ENCODE results near the gene ZNF444. TPM values are rescaled to one million over a fixed set of nuclear protein-coding genes. Genes with fewer than 3 reads are reported as not detected.

Gene ZNF444
- polyA plus RNA-seq, 1 donor (not counting 4 experiments of a cell fraction or from before 2014, with no cell fraction given): 9.1 TPM

GRCh38 chr19:56141417-56141993, 418 bp downstream of the ZNF444 start:
- H3K9ac ChIP-seq (ENCODE audit: control insufficient read depth, extremely low read depth, insufficient read depth, low read length): peak overlapping the region; percentile 64
- H3K27me3 ChIP-seq (ENCODE audit: control insufficient read depth, extremely low read depth, insufficient read depth, low read length): no peaks in the 10 kb centered on the region
- peaks cover 3 to 6% of the 10 kb centered on the region in 2 experiments for H3K36me3 ChIP-seq (ENCODE audit: control insufficient read depth in 2 of 2, extremely low read depth in 1 of 2, insufficient read depth in 2 of 2, low read length in 2 of 2)
- peak overlapping the region; percentile 33 for H2AFZ ChIP-seq (ENCODE audit: control insufficient read depth, low read length)
- H4K20me1 ChIP-seq (ENCODE audit: control insufficient read depth, extremely low read depth, insufficient read depth, low read length): no peaks in the 10 kb centered on the region
- TF ChIP-seq EZH2 (IDR thresholded peaks at IDR 0.05; ENCODE audit: low read length): no peak
- no peak for TF ChIP-seq CTCF (optimal IDR thresholded peaks at IDR 0.05 in 1 of 3, IDR thresholded peaks at IDR 0.05 in 1 of 3, conservative IDR thresholded peaks at IDR 0.05 in 1 of 3; ENCODE audit: extremely low read depth in 1 of 3, insufficient read depth in 2 of 3, low read length in 3 of 3)
- no peaks in the 10 kb centered on the region for H3K9me1 ChIP-seq (ENCODE audit: control insufficient read depth, extremely low read depth, insufficient read depth, low read length)
- no peaks in the 10 kb centered on the region for H3K9me3 ChIP-seq (ENCODE audit: control insufficient read depth, low read depth, low read length)
- FAIRE-seq (no peak), DNase-seq (ENCODE audit: low read depth, low spot score) (no peak)
- peak overlapping the region; percentile 59 to 79 (median 74) for H3K4me3 ChIP-seq (ENCODE audit: control insufficient read depth in 2 of 3, extremely low read depth in 1 of 3, insufficient read depth in 2 of 3, low read depth in 1 of 3, low read length in 3 of 3)
- peaks cover 13% of the 10 kb centered on the region for H3K4me1 ChIP-seq (ENCODE audit: control insufficient read depth, extremely low read depth, insufficient read depth, low read length)
- peak overlapping the region; percentile 20 for H3K27ac ChIP-seq (ENCODE audit: control insufficient read depth, insufficient read depth, low read length)
- H3K79me2 ChIP-seq (ENCODE audit: control insufficient read depth, insufficient read depth, low read length): peaks cover 29% of the 10 kb centered on the region
- peak overlapping the region; percentile 92 for H3K4me2 ChIP-seq (ENCODE audit: control insufficient read depth, extremely low read depth, insufficient read depth, low read depth, low read length)
- dilution Hi-C loops (cut with MboI; ENCODE audit: extremely low pct_ligation_motif_present, low sequenced_read_pairs): no loop called here

GRCh38 chr19:56142087-56142787, 1.1 kb downstream of the ZNF444 start:
- no peaks in the 10 kb centered on the region for H3K9me1 ChIP-seq (ENCODE audit: control insufficient read depth, extremely low read depth, insufficient read depth, low read length)
- peak overlapping the region; percentile 20 for H3K27ac ChIP-seq (ENCODE audit: control insufficient read depth, insufficient read depth, low read length)
- H3K4me1 ChIP-seq (ENCODE audit: control insufficient read depth, extremely low read depth, insufficient read depth, low read length): peaks cover 13% of the 10 kb centered on the region
- peaks cover 6% of the 10 kb centered on the region in 2 experiments for H3K36me3 ChIP-seq (ENCODE audit: control insufficient read depth in 2 of 2, extremely low read depth in 1 of 2, insufficient read depth in 2 of 2, low read length in 2 of 2)
- H3K4me2 ChIP-seq (ENCODE audit: control insufficient read depth, extremely low read depth, insufficient read depth, low read depth, low read length): peak overlapping the region; percentile 92
- DNase-seq (ENCODE audit: low read depth, low spot score) (no peak), FAIRE-seq (no peak)
- no peaks in the 10 kb centered on the region for H3K9me3 ChIP-seq (ENCODE audit: control insufficient read depth, low read depth, low read length)
- H3K79me2 ChIP-seq (ENCODE audit: control insufficient read depth, insufficient read depth, low read length): peaks cover 29% of the 10 kb centered on the region
- no peaks in the 10 kb centered on the region for H3K27me3 ChIP-seq (ENCODE audit: control insufficient read depth, extremely low read depth, insufficient read depth, low read length)
- peak overlapping the region; percentile 33 for H2AFZ ChIP-seq (ENCODE audit: control insufficient read depth, low read length)
- H3K4me3 ChIP-seq (ENCODE audit: control insufficient read depth in 2 of 3, extremely low read depth in 1 of 3, insufficient read depth in 2 of 3, low read depth in 1 of 3, low read length in 3 of 3): peak overlapping the region; percentile 59 to 76 (median 74)
- H4K20me1 ChIP-seq (ENCODE audit: control insufficient read depth, extremely low read depth, insufficient read depth, low read length): no peaks in the 10 kb centered on the region
- dilution Hi-C loops (cut with MboI; ENCODE audit: extremely low pct_ligation_motif_present, low sequenced_read_pairs): no loop called here
- H3K9ac ChIP-seq (ENCODE audit: control insufficient read depth, extremely low read depth, insufficient read depth, low read length): peak overlapping the region; percentile 64
- TF ChIP-seq CTCF (optimal IDR thresholded peaks at IDR 0.05 in 1 of 3, IDR thresholded peaks at IDR 0.05 in 1 of 3, conservative IDR thresholded peaks at IDR 0.05 in 1 of 3; ENCODE audit: extremely low read depth in 1 of 3, insufficient read depth in 2 of 3, low read length in 3 of 3) (no peak), EZH2 (IDR thresholded peaks at IDR 0.05; ENCODE audit: low read length) (no peak)

All from keratinocyte (primary cell).